Activated CD8-positive, alpha-beta memory T cell treated with anti-CD3 and anti-CD28 coated beads, Interleukin-2, amount 50 U/mL, for 4 hours (primary cell): ENCODE results near the gene ARL14.

Experiments used
- DNase-seq: peaks from one replicate; pipeline ENCODE4 v3.0.0-alpha.2; 2020

ARL14 gene

GRCh38 chr3:160676547-160677303, at the start of gene ARL14:
TSS of gene ARL14 (plus strand) at chr3:160677160. CDS start at chr3:160677347, 187 bp downstream.
- DNase-seq: no peak

DNA sequence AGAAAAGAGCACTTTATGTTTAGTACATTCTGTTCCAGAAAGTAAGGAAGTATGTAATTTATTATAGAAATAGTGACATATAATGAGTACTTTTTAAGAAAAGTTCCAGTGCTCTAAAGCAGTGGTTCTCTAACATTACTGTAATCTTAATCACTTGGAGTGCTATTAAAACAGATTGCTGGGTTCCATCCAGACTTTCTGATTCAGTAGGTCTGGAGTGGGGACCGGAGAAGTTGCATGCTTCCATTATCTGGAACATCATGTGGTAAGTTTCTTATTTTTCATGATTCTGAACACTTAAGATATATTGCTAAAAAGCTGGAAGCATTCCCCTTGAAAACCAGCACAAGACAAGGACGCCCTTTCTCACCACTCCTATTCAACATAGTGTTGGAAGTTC, 47.5 kb upstream of the ARL14 start:
- no peak for DNase-seq

GRCh38 chr3:160633361-160634083, 43.4 kb upstream of the ARL14 start:
- DNase-seq: no peak

DNA sequence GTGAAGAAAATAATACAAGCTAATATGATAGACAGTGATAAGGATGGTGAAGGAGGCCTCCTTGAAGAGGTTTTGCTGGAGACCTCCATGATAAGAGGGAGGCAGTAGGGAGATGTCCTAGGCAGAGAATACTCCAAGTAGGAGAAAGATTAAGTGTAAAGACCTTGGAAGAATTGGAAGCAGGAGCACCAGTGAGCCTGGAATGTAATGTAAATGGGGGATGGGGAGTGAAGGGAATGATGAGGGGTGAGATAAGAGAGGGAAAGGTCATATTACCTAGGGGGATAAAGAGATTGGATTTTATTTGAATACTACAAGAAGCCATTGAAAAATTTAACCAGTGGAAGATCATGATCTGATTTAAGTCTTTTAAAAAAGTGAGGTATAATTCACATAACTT, 41.7 kb upstream of the ARL14 start:
- no peak for DNase-seq

- DNase-seq: no peak
These were observed 39.9 kb upstream of the ARL14 start for GRCh38 chr3:160637086-160637485.

DNA sequence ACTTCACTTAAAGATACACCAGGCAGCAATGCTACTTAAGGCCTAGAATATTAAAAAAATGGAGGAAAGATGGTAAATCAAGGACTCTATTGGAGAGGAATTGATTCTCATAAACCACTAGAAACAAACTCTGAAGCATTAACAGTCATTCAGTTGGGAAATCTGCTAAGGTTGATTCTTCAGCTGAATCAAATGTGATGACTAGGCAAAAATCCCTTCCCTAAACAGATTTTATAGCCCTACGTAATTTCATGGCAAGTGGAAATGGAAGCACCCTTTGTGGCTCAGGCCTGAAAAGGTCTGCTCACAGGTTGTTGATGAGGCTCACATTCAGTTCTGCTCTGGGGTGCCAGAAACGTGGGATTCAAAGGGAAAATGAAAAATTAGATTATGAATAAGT, 38.8 kb upstream of the ARL14 start:
- no peak for DNase-seq

GRCh38 chr3:160641665-160642309, 35.2 kb upstream of the ARL14 start:
- no peak for DNase-seq

- DNase-seq: no peak
These were observed 33.0 kb upstream of the ARL14 start for GRCh38 chr3:160643994-160644393.

- DNase-seq: no peak
These were observed 32.5 kb upstream of the ARL14 start for GRCh38 chr3:160644491-160644890.

DNA sequence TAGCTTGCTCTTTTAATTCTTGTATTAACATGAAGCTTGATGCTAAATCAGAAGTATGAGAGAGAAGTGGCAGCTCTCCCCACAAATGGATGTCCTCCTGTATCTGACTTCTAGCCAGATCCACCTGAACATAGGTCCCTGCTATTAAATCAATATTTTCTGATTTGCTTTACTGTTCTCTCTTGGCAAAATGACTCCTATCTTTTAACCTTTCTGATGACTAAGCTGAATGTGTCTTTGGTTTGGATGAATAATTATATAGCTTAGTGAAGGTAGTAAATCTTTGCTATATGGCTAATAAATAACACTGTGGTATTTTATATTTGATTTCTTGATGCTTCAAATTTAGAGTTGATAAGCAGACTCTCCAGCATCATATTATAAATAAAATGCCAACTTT, 28.3 kb upstream of the ARL14 start:
- no peak for DNase-seq

- no peak for DNase-seq
These were observed 27.4 kb upstream of the ARL14 start for GRCh38 chr3:160649596-160649995.

GRCh38 chr3:160653512-160653911, 23.4 kb upstream of the ARL14 start:
- DNase-seq: no peak

DNA sequence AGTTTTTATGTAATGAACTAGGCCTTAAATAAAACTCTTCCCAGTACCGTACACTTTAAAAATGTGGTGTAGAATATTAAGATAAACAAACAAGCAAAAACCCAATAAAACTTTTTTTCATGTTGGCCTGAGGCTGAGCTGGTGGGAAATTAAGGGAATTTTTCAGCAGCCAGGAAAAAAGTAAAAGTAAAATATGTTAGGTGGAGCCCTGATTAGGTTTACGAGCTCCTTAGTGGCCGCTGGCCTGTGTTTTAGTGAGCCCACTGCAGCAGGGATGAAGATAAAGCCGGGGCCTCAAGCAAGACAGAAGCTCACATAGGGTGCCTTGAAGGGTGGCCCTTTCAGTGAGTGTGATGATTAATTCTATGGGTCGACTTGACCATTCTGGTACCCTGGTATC, 16.1 kb upstream of the ARL14 start:
- DNase-seq: no peak

GRCh38 chr3:160661660-160662059, 15.3 kb upstream of the ARL14 start:
- no peak for DNase-seq

- DNase-seq: no peak
These were observed 11.7 kb upstream of the ARL14 start for GRCh38 chr3:160665231-160665630.

DNA sequence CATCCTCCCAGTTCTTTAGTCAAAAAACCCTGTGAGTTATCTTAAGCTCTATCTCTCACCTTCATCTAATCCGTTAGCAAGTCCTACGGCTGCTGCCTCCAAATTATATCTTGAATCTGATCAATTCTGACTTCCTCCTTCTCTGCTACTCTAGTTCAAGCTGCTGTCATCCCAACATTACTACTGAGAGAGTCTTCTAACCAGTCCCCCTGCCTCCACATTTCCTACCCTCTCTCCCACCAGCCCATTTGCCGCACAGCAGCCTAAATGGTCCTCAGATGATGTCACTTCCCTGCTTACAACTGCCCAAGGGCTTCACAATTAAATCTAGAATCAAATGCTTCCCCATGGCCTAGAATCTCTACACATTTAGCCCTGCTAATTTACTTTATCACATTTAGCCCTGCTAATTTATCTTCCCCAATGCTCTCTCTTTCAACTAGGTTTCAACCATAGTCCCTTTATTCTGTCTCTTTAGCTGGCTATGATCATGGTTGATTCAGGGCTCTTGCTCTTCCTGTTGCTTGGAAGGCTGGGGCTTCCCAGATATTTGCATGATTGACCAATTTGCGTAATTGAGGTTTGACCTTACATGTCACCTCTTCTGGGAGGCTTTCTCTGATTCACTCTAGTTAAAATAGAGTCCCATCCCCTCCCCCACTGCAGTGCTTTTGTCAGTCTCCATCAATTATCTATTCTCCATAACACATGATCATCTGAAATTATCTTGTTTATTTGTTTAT, 11.0 kb upstream of the ARL14 start:
- DNase-seq: no peak

- no peak for DNase-seq
These were observed 9.5 kb upstream of the ARL14 start for GRCh38 chr3:160667452-160667851.

- no peak for DNase-seq
These were observed 8.5 kb upstream of the ARL14 start for GRCh38 chr3:160668454-160668853.

GRCh38 chr3:160671231-160671630, 5.7 kb upstream of the ARL14 start:
- DNase-seq: no peak

- DNase-seq: no peak
These were observed 5.0 kb upstream of the ARL14 start for GRCh38 chr3:160671995-160672394.

GRCh38 chr3:160673188-160673587, 3.8 kb upstream of the ARL14 start:
- DNase-seq: no peak

DNA sequence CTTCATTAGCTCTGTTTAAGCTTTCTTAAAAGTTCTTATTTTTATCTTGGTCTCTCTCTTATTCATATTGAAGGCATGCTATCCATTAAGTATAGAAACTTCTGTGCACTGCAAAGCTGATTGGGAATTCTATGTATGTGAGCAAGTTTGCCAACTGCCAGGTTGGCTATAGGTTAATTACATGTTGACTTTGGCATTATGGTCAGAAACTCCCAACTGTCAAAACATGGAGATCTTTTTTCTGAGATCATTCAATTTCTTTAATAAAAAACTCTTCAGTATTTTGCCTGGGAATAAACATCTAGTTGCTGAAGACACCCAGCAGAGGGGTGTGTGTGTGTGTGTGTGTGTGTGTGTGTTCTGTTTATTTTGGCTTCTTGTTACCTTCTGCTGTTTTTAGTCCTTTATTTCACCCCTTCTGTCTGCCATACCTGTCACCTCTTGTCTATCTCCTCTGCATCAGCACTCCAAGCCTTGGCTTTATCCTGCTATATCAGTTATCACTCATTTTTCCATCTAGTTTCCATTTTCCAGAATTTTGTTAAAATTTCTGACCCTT, 1.3 kb upstream of the ARL14 start:
- no peak for DNase-seq

GRCh38 chr3:160677459-160677881, 510 bp downstream of the ARL14 start:
- DNase-seq: no peak
